GM19238 (cell line): ENCODE results near the gene RYR1.
"Not testable (repeated sequence)": the region's sequence is repeated elsewhere in the genome, so short reads cannot be mapped to it uniquely, and the experiment has no call there.

Experiments
- DNase-seq: peaks from one replicate; pipeline ENCODE4 v3.0.0; 2011; ENCODE audit warnings: low spot score; ENCODE audit not compliant: insufficient read length

RYR1 gene

GRCh38 chr19:38602856-38603255 lies 169.4 kb downstream of the RYR1 start:
- not testable (repeated sequence) for DNase-seq

- no peak for DNase-seq
These were observed 172.6 kb downstream of the RYR1 start for GRCh38 chr19:38606131-38606530.

GRCh38 chr19:38614289-38614688 lies 180.8 kb downstream of the RYR1 start:
- no peak for DNase-seq

GRCh38 chr19:38615007-38615581 lies 181.6 kb downstream of the RYR1 start:
- DNase-seq: no peak

- DNase-seq: no peak
These were observed 182.8 kb downstream of the RYR1 start for GRCh38 chr19:38616265-38616664.

- no peak for DNase-seq
These were observed 183.8 kb downstream of the RYR1 start for GRCh38 chr19:38617283-38617763.

GRCh38 chr19:38617764-38618589 lies 184.5 kb downstream of the RYR1 start, which contains the start of gene MAP4K1:
Gene MAP4K1, minus strand, starts transcription at chr19:38617953. Its CDS starts 58 bp downstream, at chr19:38617895.
- peak; percentile 73 for DNase-seq

GRCh38 chr19:38618590-38619360 lies 185.3 kb downstream of the RYR1 start, which contains the start of gene EIF3K:
Gene EIF3K, plus strand, starts transcription at chr19:38619188. Its CDS starts 81 bp downstream, at chr19:38619269.
- DNase-seq: peak; percentile 89

GRCh38 chr19:38619361-38620174 lies 186.1 kb downstream of the RYR1 start:
- no peak for DNase-seq

- DNase-seq: no peak
These were observed 191.3 kb downstream of the RYR1 start for GRCh38 chr19:38624822-38625221.

GRCh38 chr19:38626401-38626800 lies 192.9 kb downstream of the RYR1 start:
- no peak for DNase-seq

- no peak for DNase-seq
These were observed 196.1 kb downstream of the RYR1 start for GRCh38 chr19:38629568-38629967.

- not testable (repeated sequence) for DNase-seq
These were observed 197.8 kb downstream of the RYR1 start for GRCh38 chr19:38631301-38631700.

- DNase-seq: not testable (repeated sequence)
These were observed 198.5 kb downstream of the RYR1 start for GRCh38 chr19:38631811-38632475.

- no peak for DNase-seq
These were observed 199.2 kb downstream of the RYR1 start for GRCh38 chr19:38632476-38633213.

- DNase-seq: peak; percentile 61
These were observed 201.4 kb downstream of the RYR1 start for GRCh38 chr19:38634757-38635482.

- no peak for DNase-seq
These were observed 202.2 kb downstream of the RYR1 start for GRCh38 chr19:38635483-38636399.
